HG03108 (cell line): ENCODE measurements around the gene CDADC1.

Experiments used
- ATAC-seq: cut with Tn5 transposase; IDR thresholded peaks from one replicate; pipeline ENCODE4 v1.9.1; 2021; ENCODE audit warnings: moderate library complexity; ENCODE audit not compliant: unreplicated experiment

Gene CDADC1

GRCh38 chr13:49247643-49248621 is at the start of gene CDADC1:
Gene CDADC1, plus strand, starts transcription at chr13:49247925. Its CDS starts 113 bp downstream, at chr13:49248038.
- peak; percentile 94 for ATAC-seq

GRCh38 chr13:49206641-49207040 is 41.1 kb upstream of the CDADC1 start:
- no peak for ATAC-seq

GRCh38 chr13:49208619-49209018 is 39.1 kb upstream of the CDADC1 start:
- ATAC-seq = no peak

- no peak for ATAC-seq
These were observed 37.6 kb upstream of the CDADC1 start for GRCh38 chr13:49210114-49210513.

- no peak for ATAC-seq
These were observed 37.1 kb upstream of the CDADC1 start for GRCh38 chr13:49210669-49211068.

- no peak for ATAC-seq
These were observed 34.2 kb upstream of the CDADC1 start for GRCh38 chr13:49213539-49213938.

GRCh38 chr13:49213997-49214916 is 33.5 kb upstream of the CDADC1 start:
- ATAC-seq = no peak

GRCh38 chr13:49214917-49215376 is 32.8 kb upstream of the CDADC1 start:
- ATAC-seq = peak; percentile 68

GRCh38 chr13:49216334-49216733 is 31.4 kb upstream of the CDADC1 start:
- ATAC-seq = no peak

GRCh38 chr13:49217962-49218492 is 29.7 kb upstream of the CDADC1 start:
- ATAC-seq = no peak

GRCh38 chr13:49218493-49219051 is 29.2 kb upstream of the CDADC1 start:
- no peak for ATAC-seq

GRCh38 chr13:49219647-49220035 is 28.1 kb upstream of the CDADC1 start:
- no peak for ATAC-seq

GRCh38 chr13:49220036-49220855 is 27.5 kb upstream of the CDADC1 start, which contains the start of gene MLNR:
Gene MLNR, plus strand, starts transcription at chr13:49220338. Its CDS starts 0 bp downstream, at chr13:49220338.
- ATAC-seq = no peak

GRCh38 chr13:49220856-49221589 is 26.7 kb upstream of the CDADC1 start:
- ATAC-seq = no peak

GRCh38 chr13:49221590-49221965 is 26.1 kb upstream of the CDADC1 start:
- ATAC-seq = no peak

GRCh38 chr13:49225223-49226042 is 22.3 kb upstream of the CDADC1 start:
- no peak for ATAC-seq

- ATAC-seq = no peak
These were observed 21.1 kb upstream of the CDADC1 start for GRCh38 chr13:49226613-49227012.

GRCh38 chr13:49234741-49235140 is 13.0 kb upstream of the CDADC1 start:
- ATAC-seq = no peak
